Fibroblast of mammary gland (primary cell): ENCODE results near the gene ARHGEF19.
A peak's percentile ranks its signal among the peaks of the same experiment; 100 is the strongest.

Source experiments
- DNase-seq: peaks from one replicate; pipeline ENCODE4 v3.0.0-alpha.2; 2010; ENCODE audit warnings: low read depth
- H3K4me3 ChIP-seq: 2 replicates; pipeline ENCODE4 v1.5.1; 2011; ENCODE audit warnings: low read depth, mild to moderate bottlenecking, low read length, moderate library complexity; ENCODE audit not compliant: control insufficient read depth
- TF ChIP-seq, protein P1 (sequence below): conservative IDR thresholded peaks from 2 replicates; pipeline ENCODE4 v1.5.1; 2011; ENCODE audit warnings: low read depth, low read length, inconsistent platforms; ENCODE audit not compliant: control insufficient read depth, insufficient read depth

Gene ARHGEF19

DNA sequence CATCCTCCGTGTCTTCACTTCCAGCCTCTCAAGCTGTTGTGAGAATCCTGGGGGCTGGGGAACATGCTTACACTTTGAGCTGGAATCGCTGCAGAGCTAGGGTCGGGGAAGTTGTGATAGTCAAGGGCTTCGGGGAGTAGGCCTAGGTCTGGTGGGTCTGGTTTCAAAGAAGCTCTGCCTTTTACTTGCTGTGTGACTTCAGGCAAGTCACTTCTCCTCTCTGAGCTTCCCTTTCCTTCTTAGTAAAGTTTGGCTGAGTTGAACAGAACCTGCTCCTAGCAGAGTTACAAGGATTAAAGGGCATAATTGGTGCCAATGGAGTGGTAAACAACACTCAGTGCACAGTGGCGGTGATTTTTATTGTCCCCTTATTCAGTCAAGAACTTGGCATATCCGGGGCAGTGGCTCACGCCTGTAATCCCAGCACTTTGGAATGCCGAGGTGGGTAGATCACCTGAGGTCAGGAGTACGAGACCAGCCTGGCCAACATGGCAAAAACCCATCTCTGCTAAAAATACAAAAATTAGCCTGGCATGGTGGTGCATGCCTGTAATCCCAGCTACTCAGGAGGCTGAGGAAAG is 25.7 kb downstream of the ARHGEF19 start:
- TF ChIP-seq, protein P1, sequence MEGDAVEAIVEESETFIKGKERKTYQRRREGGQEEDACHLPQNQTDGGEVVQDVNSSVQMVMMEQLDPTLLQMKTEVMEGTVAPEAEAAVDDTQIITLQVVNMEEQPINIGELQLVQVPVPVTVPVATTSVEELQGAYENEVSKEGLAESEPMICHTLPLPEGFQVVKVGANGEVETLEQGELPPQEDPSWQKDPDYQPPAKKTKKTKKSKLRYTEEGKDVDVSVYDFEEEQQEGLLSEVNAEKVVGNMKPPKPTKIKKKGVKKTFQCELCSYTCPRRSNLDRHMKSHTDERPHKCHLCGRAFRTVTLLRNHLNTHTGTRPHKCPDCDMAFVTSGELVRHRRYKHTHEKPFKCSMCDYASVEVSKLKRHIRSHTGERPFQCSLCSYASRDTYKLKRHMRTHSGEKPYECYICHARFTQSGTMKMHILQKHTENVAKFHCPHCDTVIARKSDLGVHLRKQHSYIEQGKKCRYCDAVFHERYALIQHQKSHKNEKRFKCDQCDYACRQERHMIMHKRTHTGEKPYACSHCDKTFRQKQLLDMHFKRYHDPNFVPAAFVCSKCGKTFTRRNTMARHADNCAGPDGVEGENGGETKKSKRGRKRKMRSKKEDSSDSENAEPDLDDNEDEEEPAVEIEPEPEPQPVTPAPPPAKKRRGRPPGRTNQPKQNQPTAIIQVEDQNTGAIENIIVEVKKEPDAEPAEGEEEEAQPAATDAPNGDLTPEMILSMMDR, result no peak
- H3K4me3 ChIP-seq, result no peak overlapping the region
- DNase-seq, result no peak

DNA sequence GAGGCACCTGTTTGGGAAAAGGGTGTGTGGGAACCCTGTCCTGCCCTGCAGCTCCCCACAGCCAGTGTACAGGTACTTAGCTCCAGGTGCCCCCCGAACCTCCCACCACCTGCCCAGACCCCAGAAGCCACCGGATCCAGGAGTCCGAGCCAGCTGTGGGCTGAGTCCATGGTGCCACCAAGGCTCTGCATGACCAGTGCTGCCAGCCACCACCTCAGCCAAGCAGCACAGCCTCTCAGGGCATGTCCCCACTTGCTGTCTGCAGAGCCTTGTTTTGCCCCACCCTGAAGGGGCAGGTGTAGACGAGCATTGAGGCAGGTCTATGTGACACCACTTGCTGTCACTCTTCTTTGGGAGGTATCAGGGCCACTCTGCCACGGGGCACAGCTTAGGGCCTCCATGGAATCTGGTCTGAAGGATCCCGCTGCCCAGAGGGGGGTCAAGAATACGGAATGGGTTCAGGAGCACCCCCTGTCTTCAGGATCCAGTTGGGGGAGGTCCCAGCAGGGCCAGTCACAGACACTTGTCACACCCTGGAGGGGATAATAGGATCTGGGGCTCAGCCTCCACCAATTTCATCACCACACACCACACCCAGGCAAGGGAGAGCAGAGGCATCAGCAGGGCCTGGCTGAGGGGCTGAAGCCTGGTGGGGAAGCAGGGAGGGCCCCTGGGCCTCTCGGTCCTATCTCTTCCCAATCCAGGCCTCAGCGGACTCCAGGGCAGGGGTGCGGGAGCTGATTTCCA is 27.7 kb downstream of the ARHGEF19 start:
- H3K4me3 ChIP-seq, result no peak overlapping the region
- no peak for DNase-seq
- TF ChIP-seq, protein P1, result no peak

DNA sequence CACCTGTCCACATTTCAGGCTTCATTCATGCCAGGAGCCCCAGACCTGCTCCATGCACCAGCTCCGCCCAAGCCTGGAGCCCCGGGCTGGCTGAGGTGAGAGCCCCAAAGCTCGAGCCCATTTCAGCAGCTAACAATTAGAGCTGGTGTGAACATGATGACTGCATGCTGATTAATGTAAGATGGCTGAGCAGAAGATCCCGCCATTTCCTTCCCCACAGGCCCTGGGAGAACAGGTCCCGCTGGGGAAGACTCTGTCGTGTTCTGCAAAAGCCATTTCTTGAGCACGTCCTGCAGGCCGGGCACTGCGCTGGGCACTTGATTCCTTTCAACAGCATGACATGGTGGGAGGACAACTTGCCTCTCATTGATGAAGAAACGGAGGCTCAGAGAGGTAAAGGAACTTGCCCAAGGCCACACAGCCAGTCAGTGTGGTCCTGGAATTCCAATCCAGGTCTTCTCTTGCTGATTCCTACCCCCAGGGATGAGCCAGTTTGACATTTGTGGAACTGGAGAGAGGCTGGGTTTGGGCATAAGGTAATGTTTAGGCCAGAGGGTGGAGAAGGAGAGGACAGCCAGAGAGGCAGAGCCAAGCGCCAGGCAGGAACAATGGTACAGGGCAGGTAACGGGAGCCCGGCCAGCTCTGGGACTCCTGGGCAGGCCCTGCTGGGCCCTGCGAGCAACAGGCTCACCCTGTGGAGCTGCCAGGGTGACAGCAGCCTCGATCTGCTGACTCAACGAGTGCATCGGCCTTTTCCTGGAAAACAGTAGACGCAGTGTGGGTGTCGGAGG is 28.5 kb downstream of the ARHGEF19 start:
- no peak overlapping the region for H3K4me3 ChIP-seq
- TF ChIP-seq, protein P1, result no peak
- DNase-seq, result no peak

DNA sequence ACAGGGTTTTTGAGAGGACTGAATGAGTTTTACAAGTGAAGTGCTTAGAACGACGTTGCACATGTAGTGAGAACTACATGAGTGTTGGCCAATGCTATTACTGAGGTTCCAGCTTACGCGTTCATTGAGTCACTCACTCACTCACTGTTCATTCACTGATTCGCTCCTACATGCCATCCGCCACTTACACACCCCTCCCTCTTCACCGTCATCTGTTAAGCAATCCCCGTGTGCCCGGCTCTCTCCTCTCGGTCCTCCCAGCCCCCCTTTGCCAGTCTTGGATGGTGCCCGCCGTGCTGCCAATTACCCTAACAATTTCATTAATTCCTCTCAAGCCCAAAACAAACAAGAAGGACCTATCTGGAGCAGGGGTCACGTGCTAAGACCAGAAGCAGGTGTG is 29.3 kb downstream of the ARHGEF19 start:
- peak; percentile 98 for DNase-seq
- H3K4me3 ChIP-seq, result no peak overlapping the region
- TF ChIP-seq, protein P1, result no peak

DNA sequence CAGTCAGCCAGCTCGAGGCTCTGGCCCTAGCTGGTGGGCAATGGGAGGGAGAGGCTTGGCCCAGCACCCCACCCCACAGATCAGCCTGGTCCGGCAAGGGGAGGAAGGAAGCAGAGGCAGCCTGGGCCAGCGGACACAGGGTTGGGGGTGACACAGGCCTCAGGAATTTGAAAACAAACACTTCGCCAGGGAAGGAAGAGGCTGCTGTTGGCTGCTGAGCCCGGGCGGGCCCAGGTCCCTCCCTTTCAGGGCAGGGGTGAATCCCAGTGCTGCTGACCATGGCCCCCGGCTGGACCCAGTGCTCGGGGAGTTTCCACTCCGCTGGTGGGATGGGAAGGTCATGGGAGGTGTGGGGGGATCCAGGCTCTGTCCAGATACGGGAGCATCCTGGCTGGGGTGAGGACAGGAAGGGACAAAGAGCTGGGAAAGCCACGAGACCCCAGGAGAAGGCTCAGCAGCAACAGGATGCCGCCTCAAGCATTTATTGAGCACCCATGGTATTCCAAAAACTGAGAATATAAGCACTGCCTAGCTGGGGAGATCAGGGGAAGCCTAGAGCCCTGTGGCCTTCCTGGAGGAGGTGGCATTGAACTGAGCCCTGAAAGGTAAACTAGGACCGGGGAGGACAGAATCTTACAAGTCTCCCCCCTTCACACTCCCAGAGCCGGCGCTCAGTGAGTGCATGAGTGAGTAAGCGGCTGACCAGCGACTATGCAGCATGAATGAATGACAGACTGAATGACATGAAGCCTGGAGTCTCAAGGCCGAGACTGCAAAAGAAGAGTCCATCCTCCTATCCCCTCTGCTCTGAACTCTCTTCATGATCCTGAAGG is 30.3 kb downstream of the ARHGEF19 start:
- no peak overlapping the region for H3K4me3 ChIP-seq
- DNase-seq, result peak; percentile 91
- TF ChIP-seq, protein P1, result no peak

DNA sequence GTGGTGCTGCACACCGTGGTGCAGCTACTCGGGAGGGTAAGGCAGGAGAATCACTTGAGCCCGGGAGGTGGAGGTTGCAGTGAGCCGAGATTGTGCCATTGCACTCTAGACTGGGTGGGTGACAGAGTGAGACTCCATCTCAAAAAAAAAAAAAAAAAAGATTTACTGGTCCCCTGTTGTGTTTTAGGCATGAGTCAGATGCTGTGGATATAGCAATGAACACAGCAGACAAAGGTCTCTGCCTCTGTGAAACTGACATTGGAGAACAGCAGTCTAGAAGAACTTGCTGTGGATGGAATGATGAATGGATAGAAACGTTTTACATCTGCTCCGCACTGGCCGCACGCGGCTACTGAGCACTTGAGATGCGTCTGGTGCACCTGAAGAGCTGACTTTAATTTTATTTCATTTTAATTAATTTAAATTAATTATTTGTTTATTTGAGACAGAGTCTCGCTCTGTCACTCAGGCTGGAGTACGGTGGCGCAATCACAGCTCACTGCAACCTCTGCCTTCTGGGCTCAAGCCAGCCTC is 32.1 kb downstream of the ARHGEF19 start:
- peak; percentile 57 for DNase-seq
- no peak overlapping the region for H3K4me3 ChIP-seq
- TF ChIP-seq, protein P1, result no peak
